ENCODE measurements around the gene MFRP.
"Not testable (repeated sequence)": the region's sequence is repeated elsewhere in the genome, so short reads cannot be mapped to it uniquely, and the experiment has no call there.

The MFRP gene

GRCh38 chr11:119346605-119347004 lies at the start of gene MFRP:
Gene MFRP, minus strand, starts transcription at chr11:119346705. Its CDS starts 192 bp downstream, at chr11:119346513.
- DNase-seq (ENCODE audit: low read depth) = no peak

- no peak for DNase-seq (ENCODE audit: low read depth)
Measured at GRCh38 chr11:119391275-119391674, 44.8 kb upstream of the MFRP start.

GRCh38 chr11:119389611-119390254 lies 43.2 kb upstream of the MFRP start:
- DNase-seq (ENCODE audit: low read depth) = no peak

- no peak for DNase-seq (ENCODE audit: low read depth)
Measured at GRCh38 chr11:119388103-119388502, 41.6 kb upstream of the MFRP start.

- DNase-seq (ENCODE audit: low read depth) = no peak
Measured at GRCh38 chr11:119384332-119384731, 37.8 kb upstream of the MFRP start.

- not testable (repeated sequence) for DNase-seq (ENCODE audit: low read depth)
Measured at GRCh38 chr11:119382513-119382912, 36.0 kb upstream of the MFRP start.

GRCh38 chr11:119382101-119382500 lies 35.6 kb upstream of the MFRP start:
- DNase-seq (ENCODE audit: low read depth) = no peak

GRCh38 chr11:119381181-119381988 lies 34.9 kb upstream of the MFRP start, which contains the start of gene USP2:
Gene USP2, minus strand, starts transcription at chr11:119381690. Its CDS starts 8,210 bp downstream, at chr11:119373480.
- peak; percentile 91 for DNase-seq (ENCODE audit: low read depth)

GRCh38 chr11:119380827-119381180 lies 34.3 kb upstream of the MFRP start:
- no peak for DNase-seq (ENCODE audit: low read depth)

GRCh38 chr11:119380160-119380826 lies 33.8 kb upstream of the MFRP start:
- no peak for DNase-seq (ENCODE audit: low read depth)

GRCh38 chr11:119378851-119379465 lies 32.5 kb upstream of the MFRP start:
- no peak for DNase-seq (ENCODE audit: low read depth)

GRCh38 chr11:119377961-119378667 lies 31.6 kb upstream of the MFRP start:
- no peak for DNase-seq (ENCODE audit: low read depth)

- DNase-seq (ENCODE audit: low read depth) = no peak
Measured at GRCh38 chr11:119377112-119377901, 30.8 kb upstream of the MFRP start.

GRCh38 chr11:119376197-119376847 lies 29.8 kb upstream of the MFRP start:
- DNase-seq (ENCODE audit: low read depth) = no peak

GRCh38 chr11:119375337-119376196 lies 29.1 kb upstream of the MFRP start:
- peak; percentile 80 for DNase-seq (ENCODE audit: low read depth)

GRCh38 chr11:119374632-119375336 lies 28.3 kb upstream of the MFRP start:
- no peak for DNase-seq (ENCODE audit: low read depth)

- DNase-seq (ENCODE audit: low read depth) = peak; percentile 77
Measured at GRCh38 chr11:119373921-119374631, 27.6 kb upstream of the MFRP start.
